ENCODE measurements around the gene DRGX.

DNA sequence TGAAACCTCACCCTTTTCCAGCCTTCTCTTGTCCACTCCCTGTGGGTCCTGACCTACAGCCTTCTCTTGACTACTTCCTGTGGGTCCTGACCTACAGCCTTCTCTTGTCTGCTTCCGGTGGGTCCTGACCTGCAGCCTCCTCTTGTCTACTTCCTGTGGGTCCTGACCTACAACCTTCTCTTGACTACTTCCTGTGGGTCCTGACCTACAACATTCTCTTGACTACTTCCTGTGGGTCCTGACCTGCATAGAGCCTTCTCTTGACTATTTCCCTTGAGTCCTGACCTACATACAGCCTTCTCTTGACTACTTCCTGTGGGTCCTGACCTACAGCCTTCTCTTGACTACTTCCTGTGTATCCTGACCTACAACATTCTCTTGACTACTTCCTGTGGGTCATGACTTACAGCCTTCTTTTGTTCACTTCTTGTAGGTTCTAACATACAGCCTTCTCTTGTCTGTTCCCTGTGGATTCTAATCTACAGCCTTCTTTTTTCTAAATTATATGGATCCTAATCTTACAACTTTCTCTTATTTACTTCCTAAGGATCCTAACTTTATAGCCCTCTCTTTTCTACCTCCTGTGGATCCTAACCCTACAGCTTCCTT lies 60.4 kb downstream of the DRGX start:
- TF ChIP-seq CTCF (conservative IDR thresholded peaks at IDR 0.05; ENCODE audit: low read depth, low read length) (no peak), EZH2 (IDR thresholded peaks at IDR 0.05; ENCODE audit: borderline replicate concordance, low read depth, low read length, poor library complexity, severe bottlenecking) (no peak)

Data from A673 (cell line).